AG09309 (cell line): ENCODE results near the gene EPHX1.

Source experiments
- DNase-seq: peaks from one replicate; pipeline ENCODE4 v3.0.0-alpha.2; 2010; ENCODE audit warnings: low read depth
- H3K4me3 ChIP-seq: 2 replicates; pipeline ENCODE4 v1.5.1; 2011; ENCODE audit warnings: mild to moderate bottlenecking, low read depth, low read length, moderate library complexity; ENCODE audit not compliant: control insufficient read depth
- CTCF ChIP-seq: IDR thresholded peaks from 2 replicates; pipeline ENCODE4 v1.5.1; 2011; ENCODE audit warnings: mild to moderate bottlenecking, low read depth, low read length, inconsistent platforms; ENCODE audit not compliant: insufficient read depth, control insufficient read depth; ENCODE audit errors: missing control alignments

EPHX1 gene

GRCh38 chr1:225863167-225863566 is 53.2 kb downstream of the EPHX1 start:
- DNase-seq = no peak
- no peak for TF ChIP-seq CTCF
- H3K4me3 ChIP-seq = no peak overlapping the region

GRCh38 chr1:225865514-225865913 is 55.6 kb downstream of the EPHX1 start:
- DNase-seq = no peak
- no peak overlapping the region for H3K4me3 ChIP-seq
- no peak for TF ChIP-seq CTCF

GRCh38 chr1:225866061-225866837 is 56.3 kb downstream of the EPHX1 start:
- TF ChIP-seq CTCF = no peak
- H3K4me3 ChIP-seq = no peak overlapping the region
- no peak for DNase-seq

GRCh38 chr1:225866981-225867380 is 57.1 kb downstream of the EPHX1 start:
- no peak for DNase-seq
- H3K4me3 ChIP-seq = no peak overlapping the region
- TF ChIP-seq CTCF = no peak

GRCh38 chr1:225868631-225869330 is 58.9 kb downstream of the EPHX1 start:
- no peak for TF ChIP-seq CTCF
- H3K4me3 ChIP-seq = no peak overlapping the region
- no peak for DNase-seq

GRCh38 chr1:225870911-225871310 is 61.0 kb downstream of the EPHX1 start:
- H3K4me3 ChIP-seq = no peak overlapping the region
- no peak for DNase-seq
- no peak for TF ChIP-seq CTCF
